ENCODE results near the gene TTC22. TPM values are rescaled to one million over a fixed set of nuclear protein-coding genes. Genes with fewer than 3 reads are reported as not detected.

The TTC22 gene
- polyA plus RNA-seq, 1 donor: 7.3 TPM

- no peak for DNase-seq
These were observed 47.1 kb downstream of the TTC22 start for GRCh38 chr1:54754045-54754444.

- DNase-seq: no peak
These were observed 49.7 kb downstream of the TTC22 start for GRCh38 chr1:54751426-54751825.

- DNase-seq: no peak
These were observed 50.5 kb downstream of the TTC22 start for GRCh38 chr1:54750596-54750995.

GRCh38 chr1:54748094-54748835, 52.9 kb downstream of the TTC22 start:
- no peak for DNase-seq

GRCh38 chr1:54745864-54746263, 55.3 kb downstream of the TTC22 start:
- DNase-seq: no peak

- DNase-seq: no peak
These were observed 55.8 kb downstream of the TTC22 start for GRCh38 chr1:54745274-54745673.

GRCh38 chr1:54744696-54745095, 56.4 kb downstream of the TTC22 start:
- DNase-seq: no peak

GRCh38 chr1:54743416-54744226, 57.5 kb downstream of the TTC22 start:
- DNase-seq: no peak

- DNase-seq: no peak
These were observed 58.8 kb downstream of the TTC22 start for GRCh38 chr1:54742282-54742681.

- DNase-seq: no peak
These were observed 59.6 kb downstream of the TTC22 start for GRCh38 chr1:54741531-54741930.

GRCh38 chr1:54738244-54738643, 62.9 kb downstream of the TTC22 start:
- no peak for DNase-seq

GRCh38 chr1:54736685-54737084, 64.4 kb downstream of the TTC22 start:
- DNase-seq: no peak

Other genes starting within 250 kb of the TTC22 start
- gene FAM151A, start 177.8 kb downstream of the TTC22 start, polyA plus RNA-seq (ENCODE audit: insufficient read length): 32.2 TPM
- gene MROH7, start 159.5 kb downstream of the TTC22 start, polyA plus RNA-seq (ENCODE audit: insufficient read length): 14.8 TPM
- gene TTC4, start 85.5 kb downstream of the TTC22 start, polyA plus RNA-seq (ENCODE audit: insufficient read length): 37.4 TPM
- 9.4 TPM for gene PARS2, start 36.8 kb downstream of the TTC22 start, polyA plus RNA-seq (ENCODE audit: insufficient read length)
- 63.6 TPM for gene DHCR24, start 85.9 kb upstream of the TTC22 start, polyA plus RNA-seq (ENCODE audit: insufficient read length)
- 0.83 TPM for gene TMEM61, start 179.3 kb upstream of the TTC22 start, polyA plus RNA-seq (ENCODE audit: insufficient read length)
- gene BSND, start 197.6 kb upstream of the TTC22 start, polyA plus RNA-seq (ENCODE audit: insufficient read length): 4.1 TPM
- 0.95 TPM for gene PCSK9, start 238.2 kb upstream of the TTC22 start, polyA plus RNA-seq (ENCODE audit: insufficient read length)